Measurements from ENCODE around the gene DNAI4.
"Not testable (repeated sequence)": the region's sequence is repeated elsewhere in the genome, so short reads cannot be mapped to it uniquely, and the experiment has no call there.

DNAI4 gene

GRCh38 chr1:66924756-66925557 is at the start of gene DNAI4, which contains the start of gene MIER1:
DNAI4 (minus strand) TSS chr1:66924856; CDS start chr1:66924831, 25 bp downstream.
MIER1 (plus strand) TSS chr1:66924990; CDS start chr1:66925029, 39 bp downstream.
- DNase-seq, result peak; percentile 99

GRCh38 chr1:66968574-66968973 is 43.9 kb upstream of the DNAI4 start:
- DNase-seq, result no peak

GRCh38 chr1:66966188-66966873 is 41.7 kb upstream of the DNAI4 start:
- not testable (repeated sequence) for DNase-seq

- no peak for DNase-seq
These were observed 33.3 kb upstream of the DNAI4 start for GRCh38 chr1:66957938-66958337.

GRCh38 chr1:66954208-66954607 is 29.6 kb upstream of the DNAI4 start:
- DNase-seq, result no peak

GRCh38 chr1:66951513-66951912 is 26.9 kb upstream of the DNAI4 start:
- DNase-seq, result no peak

- DNase-seq, result no peak
These were observed 22.6 kb upstream of the DNAI4 start for GRCh38 chr1:66947267-66947666.

- DNase-seq, result no peak
These were observed 20.7 kb upstream of the DNAI4 start for GRCh38 chr1:66945316-66945715.

- DNase-seq, result no peak
These were observed 19.9 kb upstream of the DNAI4 start for GRCh38 chr1:66944330-66945274.

- DNase-seq, result no peak
These were observed 18.8 kb upstream of the DNAI4 start for GRCh38 chr1:66943361-66943969.

- no peak for DNase-seq
These were observed 16.3 kb upstream of the DNAI4 start for GRCh38 chr1:66940981-66941380.

- no peak for DNase-seq
These were observed 14.0 kb upstream of the DNAI4 start for GRCh38 chr1:66938613-66939012.

- no peak for DNase-seq
These were observed 13.0 kb upstream of the DNAI4 start for GRCh38 chr1:66937529-66938234.

- no peak for DNase-seq
These were observed 9.4 kb upstream of the DNAI4 start for GRCh38 chr1:66933887-66934700.

GRCh38 chr1:66932291-66932690 is 7.6 kb upstream of the DNAI4 start:
- DNase-seq, result no peak

GRCh38 chr1:66931590-66931989 is 6.9 kb upstream of the DNAI4 start:
- DNase-seq, result no peak

GRCh38 chr1:66930823-66931174 is 6.1 kb upstream of the DNAI4 start:
- DNase-seq, result peak; percentile 78

- peak; percentile 95 for DNase-seq
These were observed 5.6 kb upstream of the DNAI4 start for GRCh38 chr1:66929999-66930822.

GRCh38 chr1:66929691-66929998 is 5.0 kb upstream of the DNAI4 start:
- DNase-seq, result no peak

- no peak for DNase-seq
These were observed 4.6 kb upstream of the DNAI4 start for GRCh38 chr1:66929146-66929688.

All from NCI-H510A treated with DMSO at 0.1 percent for 48 hours (cell line).